ENCODE data around the gene MYO5C.

MYO5C gene

GRCh38 chr15:52206446-52206845, 89.2 kb downstream of the MYO5C start:
- no peak for DNase-seq (ENCODE audit: low spot score)

- no peak for DNase-seq (ENCODE audit: low spot score)
Measured at GRCh38 chr15:52204657-52205056, 90.9 kb downstream of the MYO5C start.

- no peak for DNase-seq (ENCODE audit: low spot score)
Measured at GRCh38 chr15:52200831-52201365, 94.7 kb downstream of the MYO5C start.

GRCh38 chr15:52199271-52199670, 96.3 kb downstream of the MYO5C start:
- DNase-seq (ENCODE audit: low spot score) = no peak

GRCh38 chr15:52196891-52197290, 98.7 kb downstream of the MYO5C start:
- DNase-seq (ENCODE audit: low spot score) = no peak

- no peak for DNase-seq (ENCODE audit: low spot score)
Measured at GRCh38 chr15:52193791-52194190, 101.8 kb downstream of the MYO5C start.

GRCh38 chr15:52193321-52193720, 102.3 kb downstream of the MYO5C start:
- no peak for DNase-seq (ENCODE audit: low spot score)

GRCh38 chr15:52191207-52191606, 104.4 kb downstream of the MYO5C start, which contains the start of gene GNB5:
Gene GNB5 (minus strand): TSS chr15:52191392. CDS start chr15:52184676, 6,716 bp downstream.
- DNase-seq (ENCODE audit: low spot score) = no peak

- no peak for DNase-seq (ENCODE audit: low spot score)
Measured at GRCh38 chr15:52186651-52187486, 108.7 kb downstream of the MYO5C start.

GRCh38 chr15:52185151-52185561, 110.4 kb downstream of the MYO5C start:
- no peak for DNase-seq (ENCODE audit: low spot score)

GRCh38 chr15:52184721-52185120, 110.9 kb downstream of the MYO5C start:
- DNase-seq (ENCODE audit: low spot score) = no peak

GRCh38 chr15:52183562-52184173, 111.9 kb downstream of the MYO5C start:
- DNase-seq (ENCODE audit: low spot score) = peak; percentile 53

GRCh38 chr15:52181938-52182780, 113.4 kb downstream of the MYO5C start:
- DNase-seq (ENCODE audit: low spot score) = peak; percentile 51

GRCh38 chr15:52180851-52181450, 114.7 kb downstream of the MYO5C start:
- DNase-seq (ENCODE audit: low spot score) = no peak

GRCh38 chr15:52180196-52180835, 115.3 kb downstream of the MYO5C start:
- DNase-seq (ENCODE audit: low spot score) = no peak

- DNase-seq (ENCODE audit: low spot score) = peak; percentile 92
Measured at GRCh38 chr15:52179278-52180195, 116.1 kb downstream of the MYO5C start.

GRCh38 chr15:52178765-52179164, 116.8 kb downstream of the MYO5C start:
- no peak for DNase-seq (ENCODE audit: low spot score)

GRCh38 chr15:52172869-52173268, 122.7 kb downstream of the MYO5C start:
- DNase-seq (ENCODE audit: low spot score) = no peak

- DNase-seq (ENCODE audit: low spot score) = no peak
Measured at GRCh38 chr15:52171807-52172206, 123.8 kb downstream of the MYO5C start.

- peak; percentile 35 for DNase-seq (ENCODE audit: low spot score)
Measured at GRCh38 chr15:52171386-52171785, 124.2 kb downstream of the MYO5C start.
